Smooth muscle cell (in vitro differentiated cells): ENCODE data around the gene KIF11. TPM values are rescaled to one million over a fixed set of nuclear protein-coding genes. Genes with fewer than 3 reads are reported as not detected.
"Not testable (repeated sequence)": the region's sequence is repeated elsewhere in the genome, so short reads cannot be mapped to it uniquely, and the experiment has no call there.

ENCODE experiments used
- DNase-seq: peaks from one replicate; lab custom pipeline; 2025; ENCODE audit not compliant: unreplicated experiment; lab: John Stamatoyannopoulos, UW
- H2AFZ ChIP-seq: fragments of 200-600 bp; sonication (generic); 2 replicates; pipeline ENCODE4 v1.6.0; 2016; ENCODE audit warnings: antibody characterized with exemption, low read depth, mild to moderate bottlenecking
- H3F3A ChIP-seq: fragments of 200-600 bp; sonication (generic); 2 replicates; pipeline ENCODE4 v1.6.0; 2017; ENCODE audit warnings: antibody characterized with exemption, low read depth
- H3K27ac ChIP-seq: fragments of 200-600 bp; sonication (generic); 2 replicates; pipeline ENCODE4 v1.5.1; 2016; ENCODE audit warnings: low read depth, mild to moderate bottlenecking
- H3K27me3 ChIP-seq: fragments of 200-600 bp; sonication (generic); 2 replicates; pipeline ENCODE4 v1.6.1; 2016; ENCODE audit warnings: low read depth, mild to moderate bottlenecking
- H3K36me3 ChIP-seq: fragments of 200-600 bp; sonication (generic); 2 replicates; pipeline ENCODE4 v1.5.1; 2016; ENCODE audit warnings: low read depth
- H3K4me1 ChIP-seq: fragments of 200-600 bp; sonication (generic); 2 replicates; pipeline ENCODE4 v1.5.1; 2016; ENCODE audit warnings: low read depth
- H3K4me2 ChIP-seq: fragments of 200-600 bp; sonication (generic); 2 replicates; pipeline ENCODE4 v1.6.0; 2016; ENCODE audit warnings: mild to moderate bottlenecking
- H3K4me3 ChIP-seq: fragments of 200-600 bp; sonication (generic); 2 replicates; pipeline ENCODE4 v1.5.1; 2016; ENCODE audit warnings: mild to moderate bottlenecking
- H3K79me2 ChIP-seq: fragments of 200-600 bp; sonication (generic); 2 replicates; pipeline ENCODE4 v1.6.0; 2016; ENCODE audit warnings: low read depth, mild to moderate bottlenecking
- H3K9ac ChIP-seq: fragments of 200-600 bp; sonication (generic); 2 replicates; pipeline ENCODE4 v1.6.0; 2016; ENCODE audit warnings: low read depth
- H3K9me3 ChIP-seq: fragments of 200-600 bp; sonication (generic); replicated peaks from 2 replicates; pipeline ENCODE4 v1.5.1; 2016; ENCODE audit warnings: low read depth
- H4K20me1 ChIP-seq: fragments of 200-600 bp; sonication (generic); 2 replicates; pipeline ENCODE4 v1.6.0; 2016; ENCODE audit warnings: low read depth
- CTCF ChIP-seq: fragments of 200-600 bp; sonication (generic); IDR thresholded peaks from 2 replicates; pipeline ENCODE4 v1.5.1; 2017; ENCODE audit warnings: borderline replicate concordance, mild to moderate bottlenecking, antibody characterized with exemption; ENCODE audit not compliant: insufficient read depth, poor library complexity, severe bottlenecking
- WGBS: methylation state at CpG from one replicate; pipeline ENCODE4 v1.1.7; 2016; ENCODE audit warnings: low lambda C conversion rate; 5-methylcytosine and 5-hydroxymethylcytosine counted together
- polyA plus RNA-seq: library from polyadenylated mRNA; unstranded; fragments of >200 nt; fragmentation: Nextera tagmentation; extraction: Ambion mirVana; gene quantifications from 2 replicates; pipeline ENCODE4 v1.2.1, GENCODE V29; 2016
- total RNA-seq: library from RNA; depleted of rRNA; stranded (reverse); fragments of >200 nt; gene quantifications from 2 replicates; pipeline ENCODE4 v1.2.3, GENCODE V29; 2014

KIF11 gene
- total and polyA plus RNA-seq, 2 experiments from 2014 or later = 6.0 to 9.1 TPM

GRCh38 chr10:92640107-92640506 is 47.2 kb downstream of the KIF11 start:
- no peak for TF ChIP-seq CTCF
- Histone ChIP-seq H3K79me2 (no peaks in the 10 kb centered on the region), H3K4me3 (no peak overlapping the region), H3K36me3 (no peaks in the 10 kb centered on the region), H3F3A (no peaks in the 10 kb centered on the region), H3K4me2 (no peak overlapping the region), H4K20me1 (no peaks in the 10 kb centered on the region), H3K9me3 (no peaks in the 10 kb centered on the region), H2AFZ (no peak overlapping the region), H3K27me3 (no peaks in the 10 kb centered on the region), H3K9ac (no peak overlapping the region), H3K4me1 (no peaks in the 10 kb centered on the region), H3K27ac (no peak overlapping the region)
- WGBS = 94% methylated on average over 3 of the region's 3 CpGs
- no peak for DNase-seq

GRCh38 chr10:92641492-92641891 is 48.6 kb downstream of the KIF11 start:
- DNase-seq = no peak
- H3F3A ChIP-seq = no peaks in the 10 kb centered on the region
- no peak overlapping the region for H3K9ac ChIP-seq
- no peak overlapping the region for H3K4me2 ChIP-seq
- no peak overlapping the region for H2AFZ ChIP-seq
- no peak for TF ChIP-seq CTCF
- no peak overlapping the region for H3K4me3 ChIP-seq
- H3K4me1 ChIP-seq = no peaks in the 10 kb centered on the region
- H3K9me3 ChIP-seq = no peaks in the 10 kb centered on the region
- H3K79me2 ChIP-seq = no peaks in the 10 kb centered on the region
- H3K27me3 ChIP-seq = no peaks in the 10 kb centered on the region
- H3K27ac ChIP-seq = no peak overlapping the region
- no peaks in the 10 kb centered on the region for H4K20me1 ChIP-seq
- H3K36me3 ChIP-seq = peaks cover 4% of the 10 kb centered on the region
- 97% methylated on average over 1 of the region's 1 CpG for WGBS

- Histone ChIP-seq H3K9ac (no peak overlapping the region), H3K27ac (no peak overlapping the region), H3K9me3 (no peaks in the 10 kb centered on the region), H3K4me3 (no peak overlapping the region), H3K4me1 (no peaks in the 10 kb centered on the region), H3K36me3 (peaks cover 4% of the 10 kb centered on the region), H3K79me2 (no peaks in the 10 kb centered on the region), H2AFZ (no peak overlapping the region), H3K4me2 (no peak overlapping the region), H3F3A (no peaks in the 10 kb centered on the region), H3K27me3 (no peaks in the 10 kb centered on the region), H4K20me1 (no peaks in the 10 kb centered on the region)
- TF ChIP-seq CTCF = no peak
- 98% methylated on average over 2 of the region's 2 CpGs for WGBS
- no peak for DNase-seq
Observed at GRCh38 chr10:92644921-92645320, 52.0 kb downstream of the KIF11 start.

- DNase-seq, H3K9ac ChIP-seq, H3K79me2 ChIP-seq, H4K20me1 ChIP-seq, H3K27me3 ChIP-seq, H3K36me3 ChIP-seq, H3K4me2 ChIP-seq, H3K4me1 ChIP-seq, H3K4me3 ChIP-seq, H3K9me3 ChIP-seq, H3K27ac ChIP-seq, H3F3A ChIP-seq, H2AFZ ChIP-seq: not testable (repeated sequence)
- WGBS = 91% methylated on average over 3 of the region's 3 CpGs
Observed at GRCh38 chr10:92650864-92651263, 57.9 kb downstream of the KIF11 start.
